BJ (cell line): ENCODE measurements around the gene MED31. TPM values are rescaled to one million over a fixed set of nuclear protein-coding genes. Genes with fewer than 3 reads are reported as not detected.

Experiments
- CTCF ChIA-PET: fragments of 350-600 bp; formaldehyde crosslinking; extraction: SDS; loops from one replicate; lab custom pipeline; 2021; ENCODE audit warnings: antibody characterized with exemption, inconsistent platforms; lab: Yijun Ruan, JAX
- POLR2A ChIA-PET: fragments of 300-600 bp; sonication (Branson Sonifier 250); formaldehyde crosslinking; extraction: SDS; loops from one replicate; lab custom pipeline; 2021; ENCODE audit warnings: antibody characterized with exemption; lab: Charles Lee
- DNase-seq: peaks from one replicate; pipeline ENCODE4 v3.0.0-alpha.2; 2011; ENCODE audit warnings: low read depth
- H3K27me3 ChIP-seq: 2 replicates; pipeline ENCODE4 v1.6.0; 2011; ENCODE audit warnings: low read length; ENCODE audit not compliant: control insufficient read depth, insufficient read depth
- H3K36me3 ChIP-seq: 2 replicates; pipeline ENCODE4 v1.5.1; 2011; ENCODE audit warnings: low read length; ENCODE audit not compliant: control insufficient read depth, insufficient read depth
- H3K4me3 ChIP-seq: 2 replicates; pipeline ENCODE4 v1.5.1; 2011; ENCODE audit warnings: low read depth, mild to moderate bottlenecking, control low read depth, low read length
- polyA plus RNA-seq: library from polyadenylated mRNA; depleted of rRNA; stranded (reverse); fragments of >200 nt; gene quantifications from 2 replicates; pipeline ENCODE4 v1.2.3, GENCODE V29; 2011
- TF ChIP-seq, protein P1 (sequence below): IDR thresholded peaks from 2 replicates; pipeline ENCODE4 v1.5.1; 2011; ENCODE audit warnings: low read depth, mild to moderate bottlenecking, control low read depth, inconsistent platforms, low read length, moderate library complexity; ENCODE audit not compliant: insufficient read depth

MED31 gene
- polyA plus RNA-seq, 1 experiment = 6.9 TPM

DNA sequence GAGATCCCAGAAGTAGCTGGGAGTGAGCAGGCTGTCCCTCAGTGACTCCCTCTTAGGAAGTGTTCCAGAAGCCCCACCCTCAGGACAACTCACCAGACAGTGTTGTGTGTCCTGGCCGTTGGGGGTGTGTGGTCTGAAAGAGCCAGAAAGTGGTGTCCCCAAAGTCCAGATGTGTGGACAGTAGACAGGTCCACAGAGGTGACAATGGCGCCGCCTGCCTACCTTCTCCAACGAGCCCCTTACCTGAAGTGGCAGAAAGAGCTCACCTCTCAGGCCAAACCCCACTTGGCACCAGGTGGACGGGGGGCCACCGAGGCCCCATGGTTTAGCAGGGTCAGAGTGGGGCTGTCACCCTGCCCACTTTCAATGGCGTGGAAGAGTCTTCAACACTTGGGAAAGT is 20.0 kb upstream of the MED31 start:
- ChIA-PET CTCF (interaction anchor here (1.0 kb wide), 1 partner anchor 172 kb away, joined by 4 read pairs; no protein-coding TSS in a partner anchor), POLR2A (no interaction called here)
- H3K27me3 ChIP-seq = peaks cover 20% of the 10 kb centered on the region
- TF ChIP-seq, protein P1, sequence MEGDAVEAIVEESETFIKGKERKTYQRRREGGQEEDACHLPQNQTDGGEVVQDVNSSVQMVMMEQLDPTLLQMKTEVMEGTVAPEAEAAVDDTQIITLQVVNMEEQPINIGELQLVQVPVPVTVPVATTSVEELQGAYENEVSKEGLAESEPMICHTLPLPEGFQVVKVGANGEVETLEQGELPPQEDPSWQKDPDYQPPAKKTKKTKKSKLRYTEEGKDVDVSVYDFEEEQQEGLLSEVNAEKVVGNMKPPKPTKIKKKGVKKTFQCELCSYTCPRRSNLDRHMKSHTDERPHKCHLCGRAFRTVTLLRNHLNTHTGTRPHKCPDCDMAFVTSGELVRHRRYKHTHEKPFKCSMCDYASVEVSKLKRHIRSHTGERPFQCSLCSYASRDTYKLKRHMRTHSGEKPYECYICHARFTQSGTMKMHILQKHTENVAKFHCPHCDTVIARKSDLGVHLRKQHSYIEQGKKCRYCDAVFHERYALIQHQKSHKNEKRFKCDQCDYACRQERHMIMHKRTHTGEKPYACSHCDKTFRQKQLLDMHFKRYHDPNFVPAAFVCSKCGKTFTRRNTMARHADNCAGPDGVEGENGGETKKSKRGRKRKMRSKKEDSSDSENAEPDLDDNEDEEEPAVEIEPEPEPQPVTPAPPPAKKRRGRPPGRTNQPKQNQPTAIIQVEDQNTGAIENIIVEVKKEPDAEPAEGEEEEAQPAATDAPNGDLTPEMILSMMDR = no peak
- no peaks in the 10 kb centered on the region for H3K36me3 ChIP-seq
- no peak for DNase-seq
- H3K4me3 ChIP-seq = no peak overlapping the region

DNA sequence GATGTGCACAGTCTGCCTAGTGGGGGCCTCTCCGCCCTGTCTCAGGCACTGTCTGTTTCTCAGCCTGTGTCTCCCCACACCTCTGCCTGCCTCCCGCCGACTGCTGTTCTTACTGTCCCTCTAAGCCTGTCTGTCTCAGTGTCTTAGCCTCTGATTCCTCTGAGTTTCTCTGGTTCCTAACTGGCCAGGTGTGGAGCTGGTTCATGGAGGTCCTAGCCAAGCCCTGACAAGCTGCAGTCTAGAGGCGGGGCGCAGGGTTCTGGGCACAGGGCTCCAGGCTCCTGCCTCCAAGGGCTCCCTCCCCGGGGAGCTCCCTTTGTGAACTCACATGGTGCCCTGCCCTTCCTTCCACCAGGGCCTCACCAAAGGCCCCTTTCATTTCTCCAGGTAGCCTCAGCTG is 19.6 kb upstream of the MED31 start:
- CTCF ChIA-PET = interaction anchor here (0.6 kb wide), 1 partner anchor 702 kb away, joined by 5 read pairs; no protein-coding TSS in a partner anchor
- TF ChIP-seq, protein P1 = no peak
- Histone ChIP-seq H3K4me3 (no peak overlapping the region), H3K27me3 (peaks cover 20% of the 10 kb centered on the region), H3K36me3 (no peaks in the 10 kb centered on the region)
- DNase-seq = no peak
- POLR2A ChIA-PET = no interaction called here

DNA sequence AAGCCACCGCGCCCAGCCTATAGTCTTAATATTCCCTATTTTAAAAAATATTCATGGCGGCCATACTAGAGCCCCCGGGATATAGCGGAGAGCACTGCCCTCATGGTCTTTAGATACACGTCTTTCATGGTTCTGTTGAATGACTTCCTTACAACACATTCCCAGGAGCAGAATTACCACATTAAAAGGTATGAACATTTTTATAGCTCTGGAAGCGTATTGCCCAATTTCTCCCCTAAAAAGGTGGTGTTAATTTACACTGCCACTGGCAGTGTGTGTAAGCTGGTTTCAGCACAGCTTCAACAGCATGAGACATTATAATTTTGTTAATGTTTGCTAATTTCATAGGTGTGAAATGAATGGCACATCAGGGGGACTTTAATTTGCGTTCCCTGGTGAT is 19.2 kb upstream of the MED31 start:
- CTCF ChIA-PET = interaction anchor here (0.6 to 1.3 kb wide), 3 partner anchors 11 to 702 kb away, joined by 3 to 5 read pairs (median 3); no protein-coding TSS in a partner anchor
- DNase-seq = no peak
- POLR2A ChIA-PET = no interaction called here
- Histone ChIP-seq H3K36me3 (no peaks in the 10 kb centered on the region), H3K4me3 (no peak overlapping the region), H3K27me3 (peaks cover 20% of the 10 kb centered on the region)
- TF ChIP-seq, protein P1 = no peak

DNA sequence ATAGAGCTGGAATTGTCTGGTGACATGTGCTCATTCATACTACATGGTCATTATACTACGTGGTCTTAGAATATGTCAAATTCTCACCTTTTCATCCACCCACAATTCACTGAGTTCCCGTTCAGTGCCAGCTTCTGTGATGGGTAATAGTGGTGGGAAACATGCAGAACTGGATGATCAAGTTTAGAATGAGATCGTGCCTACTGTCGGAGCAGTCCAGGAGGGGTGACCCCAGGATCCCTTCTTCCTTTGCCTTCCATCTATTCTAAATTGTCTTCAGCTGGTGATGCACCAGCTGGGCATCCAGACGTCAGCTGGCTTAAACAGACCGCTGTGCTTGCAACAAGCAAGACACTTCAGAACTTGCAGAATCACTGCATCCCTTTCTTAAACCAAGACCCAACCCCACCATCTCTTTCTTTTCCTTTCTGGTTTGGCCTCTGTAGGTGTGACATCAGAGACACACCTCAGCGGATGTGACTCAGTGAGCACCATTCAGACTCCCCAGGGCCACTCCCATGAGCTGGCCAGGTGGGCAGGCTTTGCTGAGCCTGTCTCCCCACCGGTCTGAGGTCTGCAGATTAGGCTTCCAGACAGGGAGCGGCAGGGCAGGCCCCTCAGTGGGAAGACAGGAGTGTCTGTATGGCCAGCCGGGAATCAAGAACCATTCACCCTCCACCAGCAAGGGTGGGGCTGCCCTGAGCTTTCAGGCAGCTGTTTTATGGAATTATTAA is 18.2 kb upstream of the MED31 start:
- ChIA-PET CTCF (interaction anchor here (0.9 to 6.2 kb wide), 4 partner anchors 10 to 224 kb away, joined by 3 to 65 read pairs (median 16); no protein-coding TSS in a partner anchor), POLR2A (no interaction called here)
- TF ChIP-seq, protein P1 = no peak
- DNase-seq = no peak
- Histone ChIP-seq H3K36me3 (no peaks in the 10 kb centered on the region), H3K4me3 (no peak overlapping the region), H3K27me3 (peaks cover 20% of the 10 kb centered on the region)

DNA sequence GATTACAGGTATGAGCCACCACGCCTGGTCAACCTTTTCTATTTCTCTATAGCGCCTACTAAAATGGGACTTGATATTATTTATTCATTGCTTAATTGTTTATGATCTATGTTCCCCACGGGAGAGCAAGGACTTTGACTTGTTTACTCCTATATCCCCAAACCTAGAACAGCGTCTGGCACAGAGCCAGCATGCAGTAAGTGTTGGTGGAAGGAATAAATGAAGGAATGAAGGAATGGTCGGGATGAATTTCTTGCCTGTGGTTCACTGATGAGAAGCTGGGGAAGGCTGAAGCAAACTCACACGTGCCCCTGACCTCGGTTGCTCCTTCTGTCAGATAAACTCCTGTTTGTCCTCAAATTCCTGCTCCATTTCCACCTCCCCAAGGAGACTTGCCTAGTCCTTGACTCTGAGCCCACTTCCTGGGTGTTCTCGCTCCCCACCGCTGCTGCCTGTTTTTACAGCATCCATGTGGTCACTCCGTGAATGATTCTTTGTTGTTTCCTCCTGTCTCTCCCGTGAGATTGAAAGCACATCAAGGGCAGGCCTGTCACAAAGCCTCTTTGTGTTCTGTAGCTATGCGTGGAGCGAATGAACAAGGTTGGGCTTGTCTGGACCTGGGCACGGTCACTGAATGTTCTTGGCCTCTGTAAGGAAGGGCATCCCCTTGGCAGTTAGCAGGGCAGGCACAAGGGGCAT is 17.5 kb upstream of the MED31 start:
- POLR2A ChIA-PET = no interaction called here
- CTCF ChIA-PET = interaction anchor here (1.3 to 6.2 kb wide), 3 partner anchors 9 to 224 kb away, joined by 3 to 65 read pairs (median 28); no protein-coding TSS in a partner anchor
- Histone ChIP-seq H3K4me3 (no peak overlapping the region), H3K36me3 (no peaks in the 10 kb centered on the region), H3K27me3 (peaks cover 20% of the 10 kb centered on the region)
- DNase-seq = no peak
- TF ChIP-seq, protein P1 = no peak
